Stimulated activated CD4-positive, alpha-beta T cell treated with anti-CD3 and anti-CD28 coated beads, Interleukin-4, amount 100 ng/mL, for 24 hours (primary cell): ENCODE measurements around the gene CCDC88A.
"Not testable (repeated sequence)": the region's sequence is repeated elsewhere in the genome, so short reads cannot be mapped to it uniquely, and the experiment has no call there.

Experiments
- DNase-seq: peaks from one replicate; pipeline ENCODE4 v3.0.0-alpha.2; 2020

The CCDC88A gene

DNA sequence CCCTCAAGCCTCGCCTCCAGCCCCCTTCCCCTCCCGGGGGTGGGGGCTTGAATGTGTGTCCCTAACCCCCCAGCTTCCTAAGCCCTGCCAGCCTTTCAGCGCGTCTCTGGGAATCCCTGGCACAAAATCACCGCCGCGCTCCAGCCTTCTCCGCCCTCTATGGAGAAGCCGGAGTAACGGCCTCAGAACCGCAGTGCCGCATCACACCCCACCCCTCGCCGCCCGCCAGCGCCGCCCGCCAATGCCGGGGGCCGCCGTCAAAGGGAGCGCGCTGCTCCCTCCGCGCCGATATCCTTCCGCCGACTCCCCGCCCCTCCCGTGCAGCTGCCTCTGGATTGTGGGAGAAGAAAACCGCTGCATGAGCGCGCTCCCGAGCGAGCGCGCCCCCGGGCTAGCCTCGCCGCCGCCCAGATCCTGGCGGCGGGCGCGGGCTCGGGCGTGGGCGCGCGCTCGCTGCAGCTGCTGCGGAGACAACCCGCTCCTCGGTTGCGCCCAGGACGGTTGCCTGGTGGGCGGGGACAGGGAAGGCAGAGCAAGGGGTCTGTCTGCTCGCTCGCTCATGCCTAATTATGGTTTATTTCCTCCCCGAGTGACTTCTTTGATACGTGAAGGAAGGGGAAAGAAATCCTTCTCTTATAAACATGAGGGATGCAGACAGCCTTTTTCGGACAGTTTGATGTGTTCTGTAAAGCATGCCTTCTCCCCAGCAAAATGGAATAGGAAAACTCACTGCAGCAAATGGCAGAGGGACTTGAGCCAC is at the start of gene CCDC88A:
CCDC88A (minus strand) TSS at position 178 of the 760 bp plus-strand sequence. CDS start 777 bp downstream, outside the sequence.
- DNase-seq: peak; percentile 88

DNA sequence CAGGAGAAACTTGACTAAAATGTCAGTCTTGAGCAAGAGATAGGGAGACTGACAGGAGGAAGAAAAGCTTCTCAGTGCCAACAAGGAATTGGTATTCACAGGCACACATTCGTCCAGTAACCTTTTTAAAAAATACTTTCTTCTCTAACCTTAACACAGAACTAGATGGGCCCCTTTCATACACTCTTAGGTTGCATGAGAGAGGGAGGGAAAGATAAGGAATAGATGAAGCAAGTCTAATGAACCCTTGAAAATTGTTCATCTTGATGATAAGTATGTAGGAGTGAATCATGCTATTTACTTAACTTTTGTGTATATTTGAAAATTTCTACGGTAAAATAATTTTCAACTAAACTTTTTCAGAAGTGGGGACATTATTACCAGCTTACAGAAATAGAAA is 42.0 kb upstream of the CCDC88A start:
- no peak for DNase-seq

DNA sequence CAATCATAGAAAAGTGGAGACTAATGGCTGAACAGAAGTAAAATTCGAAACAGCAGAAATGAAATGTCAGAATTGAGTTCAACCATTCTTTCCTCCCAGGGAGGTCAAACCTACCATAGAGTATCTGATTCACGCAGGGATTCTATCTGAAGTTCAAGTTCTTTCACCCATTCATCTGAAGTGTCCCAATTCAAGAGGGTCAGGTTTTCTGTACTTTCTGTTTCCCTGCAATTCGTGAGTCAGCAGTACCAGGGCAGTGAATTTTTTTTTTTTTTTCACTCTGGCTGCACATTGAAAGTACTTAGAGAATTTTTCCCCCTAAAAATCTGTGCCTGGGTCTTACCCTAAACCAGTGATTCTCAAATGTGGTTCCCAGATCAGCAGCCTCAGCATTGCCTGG is 40.9 kb upstream of the CCDC88A start:
- no peak for DNase-seq

GRCh38 chr2:55459714-55460274 is 40.1 kb upstream of the CCDC88A start:
- DNase-seq: no peak

GRCh38 chr2:55459279-55459678 is 39.6 kb upstream of the CCDC88A start:
- DNase-seq: no peak

DNA sequence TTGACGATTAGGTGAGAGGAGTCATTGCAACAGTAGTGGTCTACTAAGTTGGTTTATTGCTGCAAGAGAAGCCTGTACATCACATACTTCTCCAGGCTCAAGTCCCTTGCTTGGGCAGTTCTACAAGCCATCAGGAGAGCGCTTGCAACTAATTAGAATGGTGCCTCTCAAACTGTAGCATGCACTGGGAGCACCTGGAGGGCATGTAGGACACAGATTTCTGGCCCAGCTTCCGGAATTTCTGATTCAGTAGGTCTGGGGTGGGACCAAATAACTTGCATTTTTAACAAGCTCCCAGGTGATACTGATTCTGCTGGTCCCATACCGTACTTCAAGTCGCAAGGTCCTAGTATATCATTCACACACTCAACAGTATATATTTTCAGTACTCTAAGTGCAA is 34.5 kb upstream of the CCDC88A start:
- no peak for DNase-seq

DNA sequence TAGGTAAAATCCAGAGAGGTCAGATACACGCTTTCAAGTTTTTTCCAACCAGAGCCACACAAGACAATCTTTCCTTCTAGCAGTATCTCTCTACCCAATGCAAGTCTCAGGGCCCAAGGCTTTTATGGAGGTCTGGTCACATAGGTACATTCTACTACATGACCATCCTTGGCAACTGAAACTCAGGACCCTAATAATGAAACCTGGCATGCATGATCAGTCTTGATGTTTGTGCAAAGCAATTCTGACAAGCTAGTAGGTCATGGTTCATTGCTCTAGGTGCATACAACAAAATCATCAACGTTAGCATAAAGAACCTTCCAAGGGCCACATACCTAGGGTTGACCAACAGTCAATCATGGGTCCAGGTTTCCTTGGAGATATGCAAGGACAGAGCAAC is 33.2 kb upstream of the CCDC88A start:
- no peak for DNase-seq

DNA sequence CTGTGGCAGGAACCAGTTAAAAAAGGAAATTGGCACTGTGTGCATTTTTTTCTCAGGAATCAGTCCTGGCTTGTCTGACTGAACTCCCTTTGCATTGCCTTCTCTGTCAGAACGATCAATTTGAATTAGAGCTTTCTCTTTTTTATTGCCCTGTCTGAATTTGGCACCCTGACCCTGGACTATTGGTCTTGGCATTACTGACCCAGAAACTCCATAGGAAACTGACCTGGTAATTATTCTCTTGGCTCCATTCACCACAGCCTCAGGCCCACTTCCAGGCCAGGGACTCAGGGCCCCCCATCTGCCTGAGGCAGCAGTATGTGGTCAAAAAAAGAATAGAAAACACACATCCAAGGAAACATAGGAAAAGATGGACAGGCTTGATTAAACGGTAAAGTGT is 32.0 kb upstream of the CCDC88A start:
- DNase-seq: no peak

DNA sequence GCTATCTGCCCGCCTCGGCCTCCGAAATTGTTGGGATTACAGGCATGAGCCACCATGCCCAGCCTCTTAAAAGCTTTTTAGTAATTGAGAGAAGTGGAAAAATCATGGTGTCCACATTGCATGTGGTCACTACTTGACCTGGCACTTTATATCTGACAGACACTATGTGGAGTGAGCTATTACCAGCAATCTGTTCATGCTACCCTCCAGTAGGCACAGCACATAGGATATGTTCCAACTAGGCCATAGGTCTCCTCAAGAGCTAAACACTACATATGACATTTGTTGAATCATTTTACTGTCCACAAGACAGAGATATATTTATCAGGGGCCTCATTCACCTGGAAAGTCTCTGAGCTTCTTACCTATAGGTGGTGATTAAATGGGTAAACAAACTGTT is 30.4 kb upstream of the CCDC88A start:
- DNase-seq: not testable (repeated sequence)

GRCh38 chr2:55442045-55442760 is 22.5 kb upstream of the CCDC88A start:
- not testable (repeated sequence) for DNase-seq

- DNase-seq: no peak
These were observed 21.7 kb upstream of the CCDC88A start for GRCh38 chr2:55441280-55441892.

DNA sequence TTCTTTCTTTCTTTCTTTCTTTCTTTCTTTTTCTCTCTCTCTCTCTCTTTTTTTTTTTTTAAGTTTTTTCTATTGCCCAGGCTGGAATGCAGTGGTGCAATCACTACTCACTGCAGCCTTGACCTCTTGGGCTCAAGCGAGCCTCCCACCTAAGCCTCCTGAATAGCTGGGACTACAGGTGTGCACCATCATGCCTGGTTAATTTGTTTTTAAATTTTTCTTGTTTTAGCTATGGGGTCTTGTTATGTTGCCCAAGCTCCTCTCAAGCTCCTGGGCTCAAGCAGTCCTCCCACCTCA is 19.4 kb upstream of the CCDC88A start:
- DNase-seq: no peak

DNA sequence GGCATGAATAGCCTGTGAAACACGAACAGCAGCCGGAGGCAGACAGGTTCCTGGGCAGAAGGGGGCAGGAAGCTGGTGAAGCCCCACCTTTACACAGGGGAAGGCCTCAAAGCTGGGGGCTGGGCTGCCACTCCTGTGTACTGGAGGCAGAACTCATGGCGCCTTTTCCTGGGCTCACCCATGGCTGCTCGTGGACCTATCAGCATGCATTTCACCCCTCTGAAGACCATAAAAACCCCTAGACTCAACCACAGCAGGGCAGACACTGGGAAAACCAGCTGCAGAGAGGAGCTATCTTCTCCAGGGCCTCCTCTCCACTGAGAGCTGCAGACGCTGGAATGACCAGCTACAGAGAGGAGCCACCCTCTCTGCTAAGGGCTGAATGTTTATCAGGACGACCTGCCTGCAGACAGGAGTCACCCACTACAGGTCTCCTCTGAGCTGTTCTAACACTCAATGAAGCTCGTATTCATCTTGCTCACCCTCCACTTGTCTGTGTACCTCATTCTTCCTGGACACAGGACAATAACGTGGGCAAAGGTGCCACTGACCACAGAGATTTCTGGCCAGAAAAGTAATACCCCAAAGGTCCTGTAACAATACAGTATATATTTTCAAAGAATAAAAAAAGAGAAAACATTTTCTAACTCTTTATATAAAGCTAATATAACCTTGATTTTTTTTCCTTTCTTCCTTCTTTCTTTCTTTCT is 18.9 kb upstream of the CCDC88A start:
- DNase-seq: no peak

GRCh38 chr2:55437515-55438390 is 18.1 kb upstream of the CCDC88A start:
- DNase-seq: no peak

DNA sequence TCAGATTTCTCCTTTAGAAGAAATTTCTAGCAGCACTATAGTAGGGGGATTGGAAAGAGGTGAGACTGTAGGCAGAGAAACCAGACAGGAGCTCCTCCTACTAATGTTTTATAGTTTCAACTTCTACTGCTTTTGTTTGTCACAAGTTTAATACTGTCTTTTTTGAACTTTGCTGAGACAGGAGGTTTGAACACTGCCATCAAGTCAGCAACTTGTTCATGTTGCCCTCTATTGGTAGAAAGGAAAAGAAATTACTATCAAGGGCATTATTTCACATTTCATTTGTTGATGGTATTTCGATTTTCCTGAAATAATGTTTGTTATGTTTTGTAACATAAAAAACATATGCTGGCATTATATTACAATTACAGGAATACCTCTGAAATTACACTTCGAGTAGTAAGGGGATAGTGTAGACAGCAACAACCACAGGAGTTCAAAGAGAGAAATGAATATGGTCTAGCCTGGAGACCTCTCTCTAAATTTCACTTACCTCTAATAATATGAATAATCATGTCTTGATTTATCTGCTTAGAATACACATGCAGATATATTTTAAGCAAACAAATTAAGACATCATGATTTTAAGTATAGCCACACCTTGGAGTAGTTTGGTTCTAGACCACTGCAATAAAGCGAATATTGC is 12.4 kb upstream of the CCDC88A start:
- DNase-seq: no peak

DNA sequence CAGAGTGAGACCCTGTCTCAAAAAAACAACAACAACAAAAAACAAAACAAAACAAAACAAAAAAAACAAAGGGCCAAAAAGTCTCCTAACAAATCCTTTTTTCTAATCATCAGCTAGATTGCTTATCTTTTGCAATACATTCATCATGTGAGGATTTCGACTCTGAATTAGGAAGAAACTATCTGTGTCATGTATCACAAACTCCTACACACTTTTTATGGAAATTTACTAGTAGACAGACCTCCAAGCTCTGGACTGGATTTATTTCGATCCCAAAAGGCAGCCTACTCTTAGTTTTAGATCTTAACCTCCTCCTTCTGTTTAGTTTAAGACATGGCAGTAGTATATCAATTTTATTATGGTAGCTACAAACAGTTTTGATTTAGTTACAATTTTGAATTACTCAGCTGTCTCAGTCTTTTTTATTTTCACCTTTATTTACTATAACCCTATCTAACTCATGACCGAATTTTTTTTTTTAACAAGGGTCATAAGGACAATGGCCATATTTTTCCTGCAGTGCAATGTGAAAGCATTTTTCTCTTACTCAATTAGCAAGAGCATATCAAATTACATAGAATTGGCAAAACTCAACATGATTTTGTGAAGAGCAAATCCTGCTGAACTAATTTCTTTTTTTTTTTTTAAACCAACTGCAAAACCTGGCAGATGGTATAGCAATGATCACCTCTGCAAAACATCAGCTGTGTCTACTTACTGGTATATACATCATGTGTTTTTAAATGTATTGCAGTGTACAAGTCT is 10.7 kb upstream of the CCDC88A start:
- DNase-seq: no peak

DNA sequence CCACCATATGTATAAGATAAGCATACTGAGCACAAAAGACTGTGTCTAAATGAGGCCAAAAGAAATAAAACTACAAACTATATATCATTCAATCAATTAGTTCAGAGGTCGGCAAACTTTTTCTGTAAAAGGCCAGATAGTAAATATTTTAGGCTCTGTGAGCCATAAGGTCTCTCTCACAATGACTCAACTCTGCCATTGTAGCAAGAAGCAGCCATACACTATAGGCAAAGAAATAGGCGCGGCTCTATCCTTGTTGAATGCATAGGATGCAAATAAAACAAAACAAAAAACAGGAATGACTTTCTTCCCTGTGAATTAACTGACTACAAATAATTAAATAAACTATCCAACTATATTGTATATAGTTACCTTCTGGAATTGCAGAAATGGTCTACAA is 8.6 kb upstream of the CCDC88A start:
- DNase-seq: no peak

GRCh38 chr2:55425431-55425831 is 5.8 kb upstream of the CCDC88A start:
- no peak for DNase-seq

- no peak for DNase-seq
These were observed 3.4 kb upstream of the CCDC88A start for GRCh38 chr2:55422876-55423665.

GRCh38 chr2:55421326-55421725 is 1.7 kb upstream of the CCDC88A start:
- no peak for DNase-seq
